Ishikawa (cell line): ENCODE results near the gene OR5A1.

ENCODE experiments used
- CEBPB ChIP-seq: IDR thresholded peaks from 2 replicates; pipeline ENCODE4 v1.6.1; 2012
- CREB1 ChIP-seq: IDR thresholded peaks from 2 replicates; pipeline ENCODE4 v1.6.1; 2012; ENCODE audit warnings: low read depth
- EGR1 ChIP-seq: IDR thresholded peaks from 2 replicates; pipeline ENCODE4 v1.6.1; 2012
- EP300 ChIP-seq: IDR thresholded peaks from 2 replicates; pipeline ENCODE4 v1.6.1; 2012; ENCODE audit warnings: borderline replicate concordance
- FOXM1 ChIP-seq: IDR thresholded peaks from 2 replicates; pipeline ENCODE4 v1.6.1; 2012; ENCODE audit warnings: low read depth, borderline replicate concordance
- MAX ChIP-seq: IDR thresholded peaks from 2 replicates; pipeline ENCODE4 v1.6.1; 2012
- NFIC ChIP-seq: IDR thresholded peaks from 2 replicates; pipeline ENCODE4 v1.6.1; 2012
- RAD21 ChIP-seq: IDR thresholded peaks from 2 replicates; pipeline ENCODE4 v1.6.1; 2012; ENCODE audit warnings: low read depth
- REST ChIP-seq: IDR thresholded peaks from 2 replicates; pipeline ENCODE4 v1.6.1; 2012; ENCODE audit warnings: low read depth, mild to moderate bottlenecking
- TAF1 ChIP-seq: IDR thresholded peaks from 2 replicates; pipeline ENCODE4 v1.6.1; 2012; ENCODE audit warnings: low read depth, mild to moderate bottlenecking
- TCF12 ChIP-seq: IDR thresholded peaks from 2 replicates; pipeline ENCODE4 v1.6.1; 2012; ENCODE audit warnings: low read depth
- TEAD4 ChIP-seq: IDR thresholded peaks from 2 replicates; pipeline ENCODE4 v1.6.1; 2012
- USF1 ChIP-seq: IDR thresholded peaks from 2 replicates; pipeline ENCODE4 v1.6.1; 2012
- YY1 ChIP-seq: IDR thresholded peaks from 2 replicates; pipeline ENCODE4 v1.6.1; 2012; ENCODE audit warnings: low read depth
- ZBTB7A ChIP-seq: IDR thresholded peaks from 2 replicates; pipeline ENCODE4 v1.6.1; 2012; ENCODE audit warnings: low read depth

The OR5A1 gene

DNA sequence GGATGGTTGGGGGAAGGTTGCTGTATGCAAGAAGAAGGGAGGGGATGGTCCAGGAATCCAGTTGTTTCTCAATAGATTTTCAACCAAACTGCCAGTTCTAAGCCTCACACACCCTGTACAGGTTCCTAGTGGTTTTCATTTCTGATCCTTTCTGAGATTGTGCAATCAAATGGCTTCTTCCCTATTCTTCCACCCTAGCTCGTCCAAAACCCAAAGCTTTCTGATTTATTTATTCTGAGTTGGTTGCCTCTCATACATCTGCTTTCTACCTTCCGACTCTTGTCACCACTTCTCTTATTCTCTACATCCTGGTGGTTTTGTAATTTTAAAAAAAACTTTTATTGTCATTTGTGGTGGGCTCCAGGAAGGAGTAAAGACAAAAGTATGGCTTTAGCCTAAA is 22.6 kb upstream of the OR5A1 start:
- TF ChIP-seq NFIC (no peak), FOXM1 (no peak), EGR1 (no peak), YY1 (no peak), MAX (no peak), TCF12 (no peak), REST (no peak), TAF1 (no peak), CREB1 (no peak), CEBPB (no peak; the same call in 1 of the 2 replicates), EP300 (no peak)

DNA sequence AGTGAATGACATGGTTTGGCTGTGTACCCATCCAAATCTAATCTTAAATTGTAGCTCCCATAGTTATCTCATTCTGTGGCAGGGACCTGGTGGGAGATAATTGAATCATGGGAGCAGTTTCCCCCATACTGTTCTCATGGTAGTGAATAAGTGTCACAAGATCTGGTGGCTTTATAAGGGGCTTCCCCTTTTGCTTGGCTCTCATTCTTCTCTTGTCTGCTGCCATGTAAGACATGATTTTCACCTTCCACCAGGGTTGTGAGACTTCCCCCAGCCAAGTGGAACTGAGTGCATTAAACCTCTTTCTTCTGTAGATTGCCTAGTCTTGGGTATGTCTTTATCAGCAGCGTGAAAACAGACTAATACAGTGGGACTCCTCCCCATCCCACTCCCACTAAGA is 21.2 kb upstream of the OR5A1 start:
- no peak for TF ChIP-seq USF1

GRCh38 chr11:59416613-59417012 is 19.7 kb upstream of the OR5A1 start:
- TF ChIP-seq CREB1, result no peak
- no peak for TF ChIP-seq USF1
- no peak for TF ChIP-seq EGR1
- no peak for TF ChIP-seq YY1
- TF ChIP-seq NFIC, result no peak
- no peak for TF ChIP-seq EP300
- TF ChIP-seq TAF1, result no peak
- no peak for TF ChIP-seq CEBPB
- TF ChIP-seq RAD21, result no peak
- TF ChIP-seq REST, result no peak

GRCh38 chr11:59417023-59417422 is 19.2 kb upstream of the OR5A1 start:
- TF ChIP-seq USF1, result no peak

DNA sequence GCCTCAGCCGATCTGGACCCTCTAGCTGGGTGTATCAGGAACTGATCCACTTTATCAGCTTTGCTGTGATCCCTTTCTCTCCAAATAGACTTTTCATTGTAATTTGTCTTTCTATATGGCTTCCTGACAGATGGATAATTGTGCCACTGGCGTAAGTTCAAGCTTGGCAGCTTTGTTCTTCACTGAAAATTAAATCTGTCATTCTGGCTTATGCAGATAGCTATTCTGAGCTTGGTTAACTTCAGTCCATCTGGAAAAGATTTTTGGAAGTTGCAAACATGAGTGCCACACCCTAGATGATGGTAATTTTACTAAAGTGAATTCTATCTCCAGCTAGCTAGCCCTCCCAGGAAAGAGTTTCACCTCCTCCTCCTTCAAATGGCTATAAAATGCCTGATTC is 18.1 kb upstream of the OR5A1 start:
- TF ChIP-seq EGR1, result no peak
- TF ChIP-seq TEAD4, result no peak
- no peak for TF ChIP-seq TCF12
- no peak for TF ChIP-seq USF1
- no peak for TF ChIP-seq YY1
- no peak for TF ChIP-seq TAF1
- no peak for TF ChIP-seq EP300
- no peak for TF ChIP-seq CREB1
- no peak for TF ChIP-seq NFIC
- TF ChIP-seq MAX, result no peak
- TF ChIP-seq REST, result no peak
- no peak for TF ChIP-seq FOXM1
- TF ChIP-seq ZBTB7A, result no peak
- no peak for TF ChIP-seq RAD21
- TF ChIP-seq CEBPB, result no peak
